GM19324 (cell line): Measurements from ENCODE around the gene ANKRD55.
"Not testable (repeated sequence)": the region's sequence is repeated elsewhere in the genome, so short reads cannot be mapped to it uniquely, and the experiment has no call there.

Source experiments
- ATAC-seq: cut with Tn5 transposase; IDR thresholded peaks from one replicate; pipeline ENCODE4 v1.9.1; 2021; ENCODE audit warnings: mild to moderate bottlenecking, moderate library complexity; ENCODE audit not compliant: unreplicated experiment, low FRiP score

The ANKRD55 gene

GRCh38 chr5:56172241-56172640 is 60.9 kb downstream of the ANKRD55 start:
- no peak for ATAC-seq

GRCh38 chr5:56170557-56170956 is 62.6 kb downstream of the ANKRD55 start:
- no peak for ATAC-seq

GRCh38 chr5:56169949-56170348 is 63.2 kb downstream of the ANKRD55 start:
- no peak for ATAC-seq

- no peak for ATAC-seq
Observed at GRCh38 chr5:56169281-56169680, 63.8 kb downstream of the ANKRD55 start.

- no peak for ATAC-seq
Observed at GRCh38 chr5:56168066-56168478, 65.1 kb downstream of the ANKRD55 start.

- ATAC-seq: no peak
Observed at GRCh38 chr5:56167519-56167918, 65.6 kb downstream of the ANKRD55 start.

GRCh38 chr5:56166671-56167385 is 66.3 kb downstream of the ANKRD55 start:
- no peak for ATAC-seq

GRCh38 chr5:56164376-56164775 is 68.8 kb downstream of the ANKRD55 start:
- ATAC-seq: no peak

- no peak for ATAC-seq
Observed at GRCh38 chr5:56161927-56162326, 71.2 kb downstream of the ANKRD55 start.

GRCh38 chr5:56161439-56161823 is 71.7 kb downstream of the ANKRD55 start:
- no peak for ATAC-seq

- ATAC-seq: no peak
Observed at GRCh38 chr5:56160723-56161438, 72.2 kb downstream of the ANKRD55 start.

- ATAC-seq: no peak
Observed at GRCh38 chr5:56159521-56159947, 73.6 kb downstream of the ANKRD55 start.

GRCh38 chr5:56158331-56158960 is 74.7 kb downstream of the ANKRD55 start:
- ATAC-seq: no peak

GRCh38 chr5:56157191-56157621 is 75.9 kb downstream of the ANKRD55 start:
- ATAC-seq: not testable (repeated sequence)

GRCh38 chr5:56156585-56157190 is 76.4 kb downstream of the ANKRD55 start:
- not testable (repeated sequence) for ATAC-seq

GRCh38 chr5:56155992-56156584 is 77.0 kb downstream of the ANKRD55 start:
- ATAC-seq: no peak

GRCh38 chr5:56154732-56155484 is 78.2 kb downstream of the ANKRD55 start:
- no peak for ATAC-seq

- ATAC-seq: peak; percentile 29
Observed at GRCh38 chr5:56152437-56152836, 80.7 kb downstream of the ANKRD55 start.

- ATAC-seq: not testable (repeated sequence)
Observed at GRCh38 chr5:56150756-56151155, 82.4 kb downstream of the ANKRD55 start.

- ATAC-seq: peak; percentile 82
Observed at GRCh38 chr5:56148453-56148971, 84.6 kb downstream of the ANKRD55 start.
